Measurements from ENCODE around the gene LRRC3C.
A peak's percentile ranks its signal among the peaks of the same experiment; 100 is the strongest.

LRRC3C gene

DNA sequence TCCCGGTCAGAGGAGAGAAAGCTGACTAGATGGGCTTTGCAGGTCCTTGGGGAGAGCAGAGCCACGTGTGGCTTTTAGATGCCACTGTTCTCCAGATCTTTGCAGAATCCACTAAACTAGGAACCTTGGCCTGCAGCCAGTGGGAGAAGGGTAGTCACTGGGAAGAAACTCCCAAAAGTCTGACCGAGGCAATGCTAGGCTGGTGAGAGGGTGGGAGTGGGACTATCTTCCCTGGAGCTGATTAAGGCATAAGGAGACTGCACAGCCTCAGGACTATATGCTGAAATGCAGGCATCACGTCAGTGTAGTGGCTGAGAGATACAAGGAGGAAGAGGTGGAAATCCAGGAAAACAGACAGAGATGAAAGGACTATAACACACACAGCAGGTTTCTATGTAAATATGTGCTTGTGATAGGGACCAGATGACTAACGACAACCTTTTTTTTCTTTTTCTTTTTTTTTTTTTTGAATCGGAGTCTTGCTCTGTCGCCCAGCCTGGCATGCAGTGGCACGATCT lies 33.1 kb downstream of the LRRC3C start:
- no peak overlapping the region for H3K4me3 ChIP-seq (ENCODE audit: low read depth, low read length)
- TF ChIP-seq ZNF335 (tag by site-specific recombination; conservative IDR thresholded peaks at IDR 0.05) (peak; percentile 34), ZNF302 (tag by site-specific recombination; IDR thresholded peaks at IDR 0.05; ENCODE audit: low read depth) (no peak), ZBTB17 (tag by site-specific recombination; IDR thresholded peaks at IDR 0.05) (peak; percentile 66), OSR2 (tag by site-specific recombination; IDR thresholded peaks at IDR 0.05) (0 out of 2 replicates have a peak, but pooled peaks have one; percentile 10), YY1 (tag by site-specific recombination; IDR thresholded peaks at IDR 0.05) (no peak), KLF1 (tag by site-specific recombination; IDR thresholded peaks at IDR 0.05) (no peak)
- TF ChIP-seq, protein P1, sequence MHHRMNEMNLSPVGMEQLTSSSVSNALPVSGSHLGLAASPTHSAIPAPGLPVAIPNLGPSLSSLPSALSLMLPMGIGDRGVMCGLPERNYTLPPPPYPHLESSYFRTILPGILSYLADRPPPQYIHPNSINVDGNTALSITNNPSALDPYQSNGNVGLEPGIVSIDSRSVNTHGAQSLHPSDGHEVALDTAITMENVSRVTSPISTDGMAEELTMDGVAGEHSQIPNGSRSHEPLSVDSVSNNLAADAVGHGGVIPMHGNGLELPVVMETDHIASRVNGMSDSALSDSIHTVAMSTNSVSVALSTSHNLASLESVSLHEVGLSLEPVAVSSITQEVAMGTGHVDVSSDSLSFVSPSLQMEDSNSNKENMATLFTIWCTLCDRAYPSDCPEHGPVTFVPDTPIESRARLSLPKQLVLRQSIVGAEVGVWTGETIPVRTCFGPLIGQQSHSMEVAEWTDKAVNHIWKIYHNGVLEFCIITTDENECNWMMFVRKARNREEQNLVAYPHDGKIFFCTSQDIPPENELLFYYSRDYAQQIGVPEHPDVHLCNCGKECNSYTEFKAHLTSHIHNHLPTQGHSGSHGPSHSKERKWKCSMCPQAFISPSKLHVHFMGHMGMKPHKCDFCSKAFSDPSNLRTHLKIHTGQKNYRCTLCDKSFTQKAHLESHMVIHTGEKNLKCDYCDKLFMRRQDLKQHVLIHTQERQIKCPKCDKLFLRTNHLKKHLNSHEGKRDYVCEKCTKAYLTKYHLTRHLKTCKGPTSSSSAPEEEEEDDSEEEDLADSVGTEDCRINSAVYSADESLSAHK (tag by site-specific recombination; IDR thresholded peaks at IDR 0.05): peak; percentile 64
- TF ChIP-seq, protein P2, sequence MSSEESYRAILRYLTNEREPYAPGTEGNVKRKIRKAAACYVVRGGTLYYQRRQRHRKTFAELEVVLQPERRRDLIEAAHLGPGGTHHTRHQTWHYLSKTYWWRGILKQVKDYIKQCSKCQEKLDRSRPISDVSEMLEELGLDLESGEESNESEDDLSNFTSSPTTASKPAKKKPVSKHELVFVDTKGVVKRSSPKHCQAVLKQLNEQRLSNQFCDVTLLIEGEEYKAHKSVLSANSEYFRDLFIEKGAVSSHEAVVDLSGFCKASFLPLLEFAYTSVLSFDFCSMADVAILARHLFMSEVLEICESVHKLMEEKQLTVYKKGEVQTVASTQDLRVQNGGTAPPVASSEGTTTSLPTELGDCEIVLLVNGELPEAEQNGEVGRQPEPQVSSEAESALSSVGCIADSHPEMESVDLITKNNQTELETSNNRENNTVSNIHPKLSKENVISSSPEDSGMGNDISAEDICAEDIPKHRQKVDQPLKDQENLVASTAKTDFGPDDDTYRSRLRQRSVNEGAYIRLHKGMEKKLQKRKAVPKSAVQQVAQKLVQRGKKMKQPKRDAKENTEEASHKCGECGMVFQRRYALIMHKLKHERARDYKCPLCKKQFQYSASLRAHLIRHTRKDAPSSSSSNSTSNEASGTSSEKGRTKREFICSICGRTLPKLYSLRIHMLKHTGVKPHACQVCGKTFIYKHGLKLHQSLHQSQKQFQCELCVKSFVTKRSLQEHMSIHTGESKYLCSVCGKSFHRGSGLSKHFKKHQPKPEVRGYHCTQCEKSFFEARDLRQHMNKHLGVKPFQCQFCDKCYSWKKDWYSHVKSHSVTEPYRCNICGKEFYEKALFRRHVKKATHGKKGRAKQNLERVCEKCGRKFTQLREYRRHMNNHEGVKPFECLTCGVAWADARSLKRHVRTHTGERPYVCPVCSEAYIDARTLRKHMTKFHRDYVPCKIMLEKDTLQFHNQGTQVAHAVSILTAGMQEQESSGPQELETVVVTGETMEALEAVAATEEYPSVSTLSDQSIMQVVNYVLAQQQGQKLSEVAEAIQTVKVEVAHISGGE (tag by site-specific recombination; conservative IDR thresholded peaks at IDR 0.05; ENCODE audit: low read depth): no peak
- ChIA-PET POLR2A (no interaction called here), CTCF (interaction anchor here (0.6 to 6.9 kb wide), 2 partner anchors 19 to 208 kb away, joined by 4 to 72 read pairs; partner anchors contain the start of gene PSMD3)
- H3K4me1 ChIP-seq (ENCODE audit: control insufficient read depth, insufficient read depth, low read length): peaks cover 2% of the 10 kb centered on the region
- no peaks in the 10 kb centered on the region for H3K36me3 ChIP-seq (ENCODE audit: control insufficient read depth in 2 of 2, insufficient read depth in 1 of 2, low read length in 2 of 2)
- no peaks in the 10 kb centered on the region for H3K9me3 ChIP-seq (ENCODE audit: control insufficient read depth, insufficient read depth, low read depth, low read length)
- no peak overlapping the region for H3K27ac ChIP-seq (ENCODE audit: extremely low read depth, low read depth, low read length)

DNA sequence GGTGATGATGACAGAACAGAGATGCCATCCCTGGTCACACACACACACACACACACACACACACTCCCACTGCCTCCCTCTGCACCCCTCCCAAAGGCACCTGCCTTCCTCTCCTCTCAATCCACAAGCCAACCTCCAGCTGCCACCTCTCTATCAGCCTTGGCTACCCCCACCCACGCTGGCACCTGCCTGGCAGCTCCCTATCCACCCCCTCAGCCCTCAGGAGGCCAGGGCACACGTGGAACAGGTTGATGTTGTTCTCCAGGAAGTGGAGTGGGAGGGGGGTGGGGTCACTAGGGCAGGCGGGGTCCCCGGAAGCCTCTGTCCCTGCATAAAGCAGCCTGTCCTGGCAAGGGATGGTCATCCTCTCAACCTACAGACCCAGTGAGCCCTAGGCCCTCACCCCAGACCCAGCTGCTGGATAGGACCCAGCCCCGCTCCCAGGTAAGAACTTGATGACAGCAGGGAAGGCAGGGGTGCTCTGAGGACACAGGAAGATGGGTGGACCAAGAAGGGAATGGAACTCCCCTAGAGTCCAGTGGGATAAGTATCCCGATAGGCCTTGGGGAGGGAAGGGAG lies 35.2 kb downstream of the LRRC3C start, which contains the start of gene GSDMA:
Gene GSDMA, plus strand, starts transcription at position 363 of the 579 bp plus-strand sequence. CDS start 2,684 bp downstream, outside the sequence.
- Histone ChIP-seq H3K4me1 (ENCODE audit: control insufficient read depth, insufficient read depth, low read length) (peaks cover 2% of the 10 kb centered on the region), H3K4me3 (ENCODE audit: low read depth, low read length) (no peak within 1 kb of the TSS), H3K27ac (ENCODE audit: extremely low read depth, low read depth, low read length) (no peak within 1 kb of the TSS), H3K36me3 (ENCODE audit: control insufficient read depth in 2 of 2, insufficient read depth in 1 of 2, low read length in 2 of 2) (no peaks in the 10 kb centered on the region), H3K9me3 (ENCODE audit: control insufficient read depth, insufficient read depth, low read depth, low read length) (no peaks in the 10 kb centered on the region)
- ChIA-PET CTCF (interaction anchor here (0.8 to 6.9 kb wide), 4 partner anchors 10 to 341 kb away, joined by 3 to 72 read pairs (median 4); partner anchors contain the start of genes CSF3 and PSMD3), POLR2A (interaction anchor here (0.7 kb wide), 1 partner anchor 716 kb away, joined by 3 read pairs; no protein-coding TSS in a partner anchor)
- TF ChIP-seq EGR2 (tag by site-specific recombination; IDR thresholded peaks at IDR 0.05; ENCODE audit: low read depth) (peak; percentile 96), ZNF596 (tag by site-specific recombination; IDR thresholded peaks at IDR 0.05) (no peak), ZNF776 (tag by site-specific recombination; IDR thresholded peaks at IDR 0.05; ENCODE audit: borderline replicate concordance) (no peak), ZFHX2 (tag by site-specific recombination; conservative IDR thresholded peaks at IDR 0.05) (peak; percentile 89), ZNF404 (tag by site-specific recombination; IDR thresholded peaks at IDR 0.05) (no peak)
- TF ChIP-seq, protein P3, sequence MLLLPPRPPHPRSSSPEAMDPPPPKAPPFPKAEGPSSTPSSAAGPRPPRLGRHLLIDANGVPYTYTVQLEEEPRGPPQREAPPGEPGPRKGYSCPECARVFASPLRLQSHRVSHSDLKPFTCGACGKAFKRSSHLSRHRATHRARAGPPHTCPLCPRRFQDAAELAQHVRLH (tag by site-specific recombination; IDR thresholded peaks at IDR 0.05): no peak

DNA sequence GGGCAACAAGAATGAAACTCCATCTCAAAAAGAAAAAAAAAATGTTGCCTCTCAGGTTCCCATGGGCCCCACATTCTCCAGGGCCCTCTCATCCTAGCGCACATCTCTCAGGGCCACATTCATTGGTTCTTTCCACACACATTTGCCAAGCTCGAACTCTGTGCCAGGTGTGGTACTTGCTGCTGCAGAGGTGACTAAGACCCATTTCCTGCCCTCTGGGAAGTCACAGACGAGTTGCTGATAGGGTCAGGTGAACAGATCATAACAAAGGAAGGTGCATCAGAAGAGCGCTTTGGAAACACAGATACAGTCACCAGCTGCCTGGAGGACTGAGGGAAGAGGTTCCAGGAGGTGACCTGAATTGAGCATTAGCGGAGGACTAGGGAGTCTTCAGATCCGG lies 36.3 kb downstream of the LRRC3C start:
- Histone ChIP-seq H3K4me1 (ENCODE audit: control insufficient read depth, insufficient read depth, low read length) (peaks cover 2% of the 10 kb centered on the region), H3K27ac (ENCODE audit: extremely low read depth, low read depth, low read length) (no peak overlapping the region), H3K9me3 (ENCODE audit: control insufficient read depth, insufficient read depth, low read depth, low read length) (no peaks in the 10 kb centered on the region), H3K4me3 (ENCODE audit: low read depth, low read length) (no peak overlapping the region), H3K36me3 (ENCODE audit: control insufficient read depth in 2 of 2, insufficient read depth in 1 of 2, low read length in 2 of 2) (no peaks in the 10 kb centered on the region)
- CTCF ChIA-PET: interaction anchor here (1.0 kb wide), 1 partner anchor 51 kb away, joined by 3 read pairs; the partner anchor contains the start of gene CSF3
- POLR2A ChIA-PET: no interaction called here
- TF ChIP-seq ZNF292 (tag by site-specific recombination; IDR thresholded peaks at IDR 0.05; ENCODE audit: borderline replicate concordance, low read depth): no peak
- TF ChIP-seq ZBTB20 (tag by site-specific recombination; IDR thresholded peaks at IDR 0.05): no peak
- TF ChIP-seq SETDB1 (IDR thresholded peaks at IDR 0.05; ENCODE audit: insufficient read length, low read length): no peak
- TF ChIP-seq ZNF777 (tag by site-specific recombination; IDR thresholded peaks at IDR 0.05; ENCODE audit: borderline replicate concordance): no peak
- no peak for TF ChIP-seq ZNF214 (tag by site-specific recombination; IDR thresholded peaks at IDR 0.05; ENCODE audit: borderline replicate concordance)
- TF ChIP-seq ZIC2 (tag by site-specific recombination; IDR thresholded peaks at IDR 0.05): no peak
- no peak for TF ChIP-seq ZNF133 (tag by site-specific recombination; IDR thresholded peaks at IDR 0.05)
- TF ChIP-seq ZNF701 (tag by site-specific recombination; IDR thresholded peaks at IDR 0.05): no peak
- no peak for TF ChIP-seq ZNF548 (tag by site-specific recombination; IDR thresholded peaks at IDR 0.05)
